Stimulated activated CD8-positive, alpha-beta memory T cell treated with anti-CD3 and anti-CD28 coated beads, Interleukin-15, amount 100 ng/mL, for 48 hours (primary cell): ENCODE results near the gene FAIM2.
"Not testable (repeated sequence)": the region's sequence is repeated elsewhere in the genome, so short reads cannot be mapped to it uniquely, and the experiment has no call there.

Source experiments
- DNase-seq, 2 donors: peaks; one replicate each; pipeline ENCODE4 v3.0.0-alpha.2; 2020; ENCODE audit warnings: low read depth in 2 of 2

FAIM2 gene

DNA sequence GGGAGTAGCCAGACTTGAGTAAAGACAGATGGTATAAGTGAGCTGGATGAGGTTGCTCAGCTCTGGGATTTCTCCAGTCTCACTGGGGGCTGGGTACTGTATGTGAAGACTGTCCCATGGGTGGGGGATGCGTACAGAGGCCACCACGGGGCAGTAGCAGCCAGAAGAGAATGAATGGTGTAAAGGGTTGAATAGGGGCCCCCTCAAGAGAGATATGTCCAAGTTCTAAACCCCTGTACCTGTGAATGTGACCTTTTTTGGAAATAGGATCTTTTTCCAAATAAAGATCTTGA is 39.0 kb downstream of the FAIM2 start:
- no peak for DNase-seq

DNA sequence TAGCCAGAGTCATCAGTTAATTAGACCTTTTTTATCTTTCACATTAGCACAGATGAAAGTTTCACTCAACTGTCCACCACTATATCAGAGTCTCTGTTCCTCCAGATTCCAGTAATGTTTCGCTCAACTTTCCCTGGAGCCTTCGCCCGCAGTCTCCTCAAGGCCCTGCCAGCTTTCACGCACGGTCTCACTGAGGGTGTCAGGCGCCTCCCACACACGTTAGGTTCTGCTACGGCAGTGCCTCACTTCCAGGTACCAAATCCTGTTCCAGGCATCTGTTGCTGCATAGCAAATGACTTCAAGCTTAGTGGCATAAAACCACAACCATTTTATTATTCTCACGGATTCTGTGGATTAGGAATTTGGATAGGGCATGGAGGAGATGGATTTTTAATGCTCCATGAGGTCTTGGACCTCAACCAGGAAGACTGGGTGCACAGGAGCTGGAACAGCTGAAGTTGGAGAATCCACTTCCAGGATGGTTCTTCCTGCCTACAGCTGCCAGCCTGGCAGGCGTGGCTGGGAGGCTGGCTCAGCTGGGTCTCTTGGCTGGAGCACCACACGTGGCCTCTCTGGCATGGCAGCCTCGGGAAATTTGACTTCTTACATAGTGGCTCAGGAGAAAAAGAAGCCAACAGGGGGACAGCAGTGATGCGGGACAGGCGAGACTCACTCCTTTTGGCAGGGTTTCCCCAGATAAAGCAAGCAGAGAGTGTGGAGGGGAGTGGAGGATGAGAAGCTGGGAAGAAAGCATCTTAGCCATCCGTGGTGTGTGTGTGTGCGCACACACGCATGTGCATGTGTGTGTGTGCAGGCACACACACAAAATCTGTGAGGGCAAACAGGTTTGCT is 39.5 kb downstream of the FAIM2 start:
- no peak for DNase-seq

DNA sequence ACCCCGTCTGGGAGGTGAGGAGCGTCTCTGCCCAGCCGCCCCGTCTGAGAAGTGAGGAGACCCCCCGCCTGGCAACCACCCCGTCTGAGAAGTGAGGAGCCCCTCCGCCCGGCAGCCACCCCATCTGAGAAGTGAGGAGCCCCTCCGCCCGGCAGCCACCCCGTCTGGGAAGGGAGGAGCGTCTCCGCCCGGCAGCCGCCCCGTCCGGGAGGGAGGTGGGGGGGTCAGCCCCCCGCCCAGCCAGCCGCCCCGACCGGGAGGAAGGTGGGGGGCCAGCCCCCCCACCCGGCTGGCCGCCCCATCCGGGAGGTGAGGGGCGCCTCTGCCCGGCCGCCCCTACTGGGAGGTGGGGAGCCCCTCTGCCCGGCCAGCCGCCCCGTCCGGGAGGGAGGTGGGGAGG is 42.8 kb downstream of the FAIM2 start:
- not testable (repeated sequence) for DNase-seq

DNA sequence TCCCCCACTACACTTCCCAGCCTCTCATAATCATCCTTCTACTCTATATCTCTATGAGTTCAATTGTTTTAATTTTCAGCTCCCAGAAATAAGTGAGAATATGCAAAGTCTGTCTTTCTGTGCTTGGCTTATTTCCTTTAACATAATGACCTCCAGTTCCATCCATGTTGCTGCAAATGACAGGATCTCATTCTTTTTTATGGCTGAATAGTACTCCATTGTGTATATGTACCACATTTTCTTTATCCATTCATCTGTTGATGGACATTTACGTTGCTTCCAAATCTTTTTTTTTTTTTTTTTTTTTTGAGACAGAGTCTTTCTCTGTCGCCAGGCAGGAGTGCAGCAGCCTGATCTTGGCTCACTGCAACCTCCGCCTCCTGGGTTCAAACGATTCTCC is 47.8 kb downstream of the FAIM2 start:
- DNase-seq = not testable (repeated sequence)

DNA sequence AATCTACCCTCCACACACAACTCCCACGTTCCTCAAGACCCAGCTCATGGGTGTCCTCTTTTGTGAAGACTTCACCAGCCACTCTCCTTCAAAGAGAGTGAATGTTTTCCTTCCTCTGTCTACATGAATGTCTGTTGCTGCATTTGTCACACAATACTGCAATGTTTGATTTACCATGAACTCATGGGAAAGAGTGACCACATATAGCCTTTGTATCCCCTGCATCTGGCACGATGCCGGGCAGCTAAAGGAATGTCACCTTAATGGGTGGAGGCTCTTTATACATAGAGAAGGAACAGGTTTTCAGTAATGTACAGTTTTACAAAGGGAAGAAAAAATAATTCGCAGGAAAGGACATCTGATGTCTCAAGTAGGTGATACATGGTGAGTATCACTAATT is 48.7 kb downstream of the FAIM2 start:
- DNase-seq = no peak

DNA sequence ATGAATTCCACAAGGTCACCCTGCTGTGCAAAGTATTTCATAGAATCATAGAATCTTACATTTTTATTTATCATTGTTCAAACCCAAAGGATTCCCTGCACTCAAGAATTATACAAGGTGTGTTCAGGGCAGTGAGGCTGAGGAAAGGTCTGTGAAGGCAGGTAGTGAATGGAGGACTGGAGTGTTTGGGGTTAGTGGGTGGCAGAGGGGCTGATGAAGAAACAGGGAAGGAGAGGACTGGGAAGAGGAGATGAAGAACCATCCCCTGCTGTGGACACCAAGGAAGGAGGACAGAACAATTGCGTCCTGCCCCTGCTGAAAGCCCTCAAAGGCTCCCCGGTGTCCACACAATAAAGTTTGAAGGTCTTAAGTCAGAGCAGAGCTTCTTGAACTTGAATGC is 50.0 kb downstream of the FAIM2 start:
- no peak for DNase-seq

DNA sequence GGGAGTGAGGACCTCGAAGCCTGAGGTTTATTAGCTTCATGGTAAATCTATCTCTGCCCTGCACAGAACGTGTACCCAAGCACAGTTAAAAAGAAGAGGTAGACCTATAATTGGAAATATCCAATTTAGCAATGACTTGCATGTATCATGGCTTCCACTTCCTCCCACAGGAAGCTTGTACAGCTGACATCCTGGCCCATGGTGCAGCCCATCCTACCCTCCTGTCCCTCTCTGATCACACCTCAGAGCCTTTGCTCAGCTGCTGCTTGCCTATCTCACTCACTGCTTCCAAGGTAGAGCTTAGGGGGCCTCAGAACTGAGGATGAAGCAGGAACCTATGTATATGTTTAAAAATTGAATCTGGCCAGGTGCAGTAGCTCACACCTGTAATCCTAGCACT is 56.5 kb downstream of the FAIM2 start:
- no peak for DNase-seq

DNA sequence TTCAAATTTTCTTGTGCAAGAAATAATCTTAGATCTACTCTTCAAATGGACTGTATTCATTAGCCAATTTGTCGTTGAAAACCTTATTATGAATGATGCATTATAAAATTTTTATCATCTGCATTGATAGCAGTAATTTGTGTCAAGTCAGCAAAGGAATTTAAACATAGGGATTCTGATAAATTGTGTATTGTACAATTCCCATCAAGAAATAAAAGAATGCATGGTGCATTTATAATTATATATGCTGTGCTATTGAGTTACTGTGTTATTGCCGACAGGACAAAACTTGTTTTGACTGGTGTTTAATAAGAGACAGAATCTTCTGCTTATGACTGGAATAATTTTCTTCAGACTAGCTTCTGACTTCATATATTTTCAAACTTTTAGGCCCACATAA is 57.7 kb downstream of the FAIM2 start:
- no peak for DNase-seq

DNA sequence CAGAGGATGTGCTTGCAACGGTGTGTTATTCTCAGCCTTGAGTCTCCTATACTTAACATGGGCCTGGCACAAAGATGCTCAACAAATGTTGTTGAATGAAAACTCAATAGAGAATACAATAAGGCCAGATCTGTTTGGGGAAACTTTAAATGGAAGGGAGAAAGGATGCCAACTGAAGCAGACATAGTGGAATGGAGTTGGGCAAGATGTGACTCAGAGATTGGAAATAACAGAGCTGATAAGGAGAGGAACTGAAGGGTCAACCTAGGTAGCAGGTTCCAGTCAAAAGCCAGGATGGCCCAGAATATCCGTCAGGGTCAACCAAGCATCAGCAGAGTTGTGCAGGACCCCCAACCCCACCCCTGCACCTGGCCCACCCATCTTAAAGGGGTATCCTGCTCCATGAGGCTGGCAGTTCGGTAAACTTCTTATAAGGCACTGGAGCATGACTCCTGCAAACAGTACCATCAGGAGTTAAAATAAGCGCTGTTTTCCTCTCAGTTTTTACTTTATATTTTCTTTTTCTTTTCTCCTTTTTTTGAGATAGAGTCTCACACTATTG is 59.7 kb downstream of the FAIM2 start:
- no peak for DNase-seq

DNA sequence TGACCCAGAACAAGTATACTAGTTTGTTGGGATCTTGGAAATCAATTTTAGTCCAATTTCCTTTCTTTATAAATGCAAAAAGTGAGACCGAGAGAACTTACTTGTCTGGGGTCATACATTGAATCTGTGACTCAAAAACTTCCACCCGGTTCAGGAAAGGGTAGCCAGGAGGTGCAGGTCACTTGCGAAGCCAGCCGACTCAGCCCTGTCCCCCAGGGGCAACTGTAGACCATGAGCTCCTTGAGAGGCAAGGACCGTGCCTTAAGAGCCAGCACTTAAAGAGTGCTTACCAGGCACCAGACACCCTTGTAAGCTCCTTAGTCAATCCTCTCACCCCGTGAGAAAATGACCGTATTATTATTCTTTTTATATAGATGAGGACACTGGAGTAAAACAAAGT is 60.3 kb downstream of the FAIM2 start:
- no peak for DNase-seq

DNA sequence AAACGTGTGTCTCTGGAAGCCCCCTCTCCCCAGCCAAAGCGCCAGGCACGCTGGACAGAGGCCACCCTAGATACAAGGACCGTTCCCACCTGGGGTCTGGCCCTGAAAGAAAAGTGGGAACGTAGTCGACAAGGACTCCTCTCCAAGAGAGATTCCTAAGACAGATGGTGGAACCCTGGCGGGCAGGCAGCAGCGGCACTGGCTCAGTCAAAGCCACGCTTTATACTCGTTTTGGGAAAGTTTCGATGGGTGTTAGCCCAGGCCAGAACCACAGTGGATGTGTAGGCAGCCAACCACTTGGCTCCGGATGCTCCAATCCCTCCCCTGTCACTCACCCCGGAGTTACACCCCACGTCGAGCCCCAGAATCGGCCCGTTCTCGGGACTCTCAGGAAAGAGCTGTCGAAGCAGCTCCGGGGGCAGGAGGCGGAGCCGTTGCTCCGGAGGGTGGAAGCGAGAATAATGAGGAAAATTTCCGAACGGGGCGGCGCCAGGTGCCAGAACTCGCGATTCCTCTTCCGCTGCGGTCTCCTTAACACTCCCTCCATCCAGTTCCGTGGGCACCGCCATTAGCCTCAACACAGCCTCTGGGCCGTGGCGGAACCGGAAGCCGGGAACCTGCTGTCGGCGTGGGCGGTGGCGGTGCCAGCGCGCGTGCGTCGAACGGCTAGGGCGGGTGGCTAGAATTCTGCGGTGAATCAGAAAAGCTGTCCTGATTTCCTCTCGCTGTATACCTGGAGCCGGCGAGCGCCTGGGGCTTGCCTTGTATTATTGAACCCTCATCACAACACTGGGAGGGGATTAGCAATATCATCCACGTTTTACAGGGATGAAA is 61.0 kb downstream of the FAIM2 start, which contains the start of gene BCDIN3D:
Gene BCDIN3D (minus strand): TSS at position 588 of the 834 bp plus-strand sequence. CDS start 19 bp downstream, at position 569.
- DNase-seq = peak; percentile 92 to 93

DNA sequence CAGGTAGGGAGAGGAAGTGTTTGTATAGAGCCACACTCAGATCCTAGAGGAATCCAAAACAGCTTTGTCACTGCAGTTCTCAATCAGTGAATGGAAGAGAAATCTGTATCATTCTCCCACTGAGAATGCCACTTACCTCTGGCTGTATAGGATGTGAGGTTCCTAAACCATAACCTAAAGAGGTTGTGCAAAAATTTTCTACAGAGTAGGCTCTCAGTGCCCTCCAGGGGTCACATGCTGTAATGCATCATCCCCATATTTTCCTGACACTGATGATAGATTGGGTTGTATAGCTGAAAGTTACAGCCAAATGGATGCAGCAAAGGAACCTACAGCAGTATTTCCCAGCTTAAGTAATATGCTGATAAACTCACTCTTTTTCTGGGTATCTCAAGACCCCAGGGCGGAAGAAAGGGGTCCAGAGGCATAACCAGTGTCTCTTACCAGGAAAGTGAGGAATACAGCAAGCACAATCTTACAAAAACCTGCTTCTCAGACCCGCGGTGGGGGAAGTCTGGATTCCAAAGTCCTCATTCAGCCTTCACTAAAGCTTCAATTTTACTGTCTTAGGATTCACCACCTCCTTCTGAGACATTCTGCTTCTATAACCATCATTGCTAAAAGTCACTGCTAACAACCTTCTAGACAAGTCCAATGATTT is 64.6 kb downstream of the FAIM2 start:
- no peak for DNase-seq

DNA sequence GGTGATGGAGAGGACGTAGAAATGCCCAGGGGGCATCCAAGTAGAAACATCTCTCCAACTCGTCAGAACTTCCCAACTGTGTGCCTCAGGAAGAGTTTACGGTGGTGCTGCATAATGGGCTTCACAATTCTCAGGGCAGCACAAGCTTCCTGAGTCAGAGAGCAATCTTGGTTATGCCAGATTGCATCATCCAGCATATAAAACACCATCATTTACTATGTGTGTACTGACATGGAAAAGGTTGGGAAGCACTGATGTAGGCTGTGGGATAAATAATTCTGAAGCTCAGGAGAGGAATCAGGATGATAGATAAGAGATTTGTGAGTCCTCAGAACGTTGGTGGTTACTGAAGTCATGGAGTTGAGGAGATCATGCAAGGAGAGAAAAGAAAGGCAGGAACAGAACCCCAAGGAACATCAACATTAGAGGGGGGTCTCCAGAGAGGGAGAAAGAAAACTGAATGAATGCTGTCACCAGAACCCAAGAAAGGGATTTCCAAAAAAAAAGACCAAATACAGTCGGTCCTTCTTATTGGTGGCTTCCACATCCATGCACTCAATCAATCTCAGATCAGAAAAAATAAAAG is 70.8 kb downstream of the FAIM2 start:
- no peak for DNase-seq

DNA sequence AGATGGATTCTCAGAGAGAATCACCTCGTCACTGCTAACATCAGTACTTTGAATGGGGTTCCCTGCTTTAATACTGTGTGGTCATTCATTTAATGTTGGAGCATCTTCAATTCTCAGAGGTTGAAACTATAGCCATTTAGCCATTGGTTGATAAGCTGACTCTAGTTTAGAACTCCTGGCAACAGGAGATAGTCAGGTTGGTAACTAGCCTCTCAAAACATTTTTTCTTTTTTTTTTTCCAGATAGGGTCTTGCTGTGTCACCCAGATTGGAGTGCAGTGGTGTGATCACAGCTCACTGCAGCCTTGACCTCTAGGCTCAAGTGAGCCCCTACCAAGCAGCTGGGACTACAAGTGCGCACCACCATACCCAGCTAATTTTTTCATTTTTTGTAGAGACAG is 72.0 kb downstream of the FAIM2 start:
- no peak for DNase-seq

DNA sequence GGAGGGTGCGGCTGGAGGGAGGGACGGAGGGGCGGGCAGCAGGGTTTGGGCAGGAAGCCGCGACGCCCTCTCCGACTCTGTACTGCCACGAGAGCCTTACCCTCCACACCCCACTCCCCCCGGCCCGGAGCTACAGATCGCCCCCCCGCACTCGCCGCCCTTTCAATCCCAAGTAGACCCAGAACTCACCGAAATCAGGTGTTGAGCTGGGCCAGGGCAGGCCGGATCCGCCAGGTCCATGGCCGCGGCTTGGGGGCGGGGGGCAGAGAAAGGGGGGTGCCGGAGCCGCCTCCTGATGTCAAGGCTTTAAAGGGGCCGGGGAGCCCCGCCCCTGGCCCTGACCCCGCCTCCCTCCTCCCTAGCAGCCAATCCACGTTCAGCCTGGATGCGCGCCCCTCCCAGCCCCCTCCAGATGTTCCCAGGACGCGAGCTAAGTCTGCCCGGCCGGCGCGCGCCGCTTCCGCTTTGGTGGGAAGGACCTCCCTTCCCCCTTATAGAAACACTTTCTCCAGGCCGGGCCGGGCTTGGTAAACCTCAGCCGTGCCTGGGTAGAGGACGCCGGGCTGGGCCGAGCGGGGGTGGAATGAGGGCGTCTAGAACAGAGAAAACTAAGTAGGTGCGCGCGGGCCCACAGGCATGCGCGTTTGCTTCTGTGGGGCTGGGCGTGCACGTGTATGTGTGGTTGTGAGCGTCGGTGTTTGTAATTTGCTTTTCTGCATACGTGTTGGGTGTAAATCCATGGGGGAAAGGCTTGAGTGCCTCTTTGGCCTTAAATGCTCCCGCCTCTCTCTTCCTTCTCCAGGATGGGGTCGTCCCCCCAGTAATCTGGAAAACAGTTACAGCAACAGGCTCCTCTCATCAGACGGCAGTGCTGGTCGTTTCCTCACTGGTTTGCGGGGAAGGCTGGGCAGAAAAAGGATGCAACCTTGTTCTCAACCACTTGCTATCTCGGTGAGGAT is 75.3 kb downstream of the FAIM2 start, which contains the start of gene NCKAP5L:
Gene NCKAP5L (minus strand): TSS at position 281 of the 959 bp plus-strand sequence. CDS start 24,369 bp downstream, outside the sequence.
- DNase-seq = peak; percentile 89 to 93

DNA sequence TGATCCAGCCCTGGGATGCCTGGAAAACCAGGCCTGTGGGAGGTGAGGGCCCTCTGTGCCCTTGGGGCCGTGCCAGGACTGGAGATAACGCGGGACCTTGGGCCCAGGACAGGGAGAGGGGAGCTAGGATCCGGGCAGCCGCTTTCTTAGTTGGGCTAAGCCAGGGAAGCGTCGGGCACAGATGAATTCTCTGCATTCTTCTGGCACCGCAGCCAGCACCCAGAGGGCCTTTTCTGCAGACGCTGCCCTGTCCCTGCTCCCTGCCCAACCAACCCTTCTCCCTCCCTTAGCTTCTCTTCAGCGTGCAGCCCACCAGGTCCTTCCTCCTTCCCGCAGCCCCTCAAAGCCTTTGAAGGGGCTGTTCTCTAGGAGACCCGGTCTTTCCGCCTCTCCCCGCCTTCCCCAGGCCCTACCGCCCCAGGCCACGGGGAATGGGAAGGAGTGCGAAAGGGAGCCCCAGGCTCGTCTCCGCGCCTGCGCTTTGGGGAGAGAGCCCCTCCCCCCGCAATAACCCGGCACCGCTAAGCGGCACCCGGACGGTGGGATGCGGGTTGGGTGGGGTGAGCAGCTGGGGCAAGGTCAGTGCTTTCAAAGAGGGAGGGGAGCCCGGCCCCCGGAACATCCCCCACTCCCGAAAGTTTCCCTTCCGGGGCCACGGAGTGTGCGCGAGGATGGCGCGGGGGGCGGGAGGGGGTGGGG is 76.2 kb downstream of the FAIM2 start:
- DNase-seq = peak in 1 of 2 donors; percentile 9

DNA sequence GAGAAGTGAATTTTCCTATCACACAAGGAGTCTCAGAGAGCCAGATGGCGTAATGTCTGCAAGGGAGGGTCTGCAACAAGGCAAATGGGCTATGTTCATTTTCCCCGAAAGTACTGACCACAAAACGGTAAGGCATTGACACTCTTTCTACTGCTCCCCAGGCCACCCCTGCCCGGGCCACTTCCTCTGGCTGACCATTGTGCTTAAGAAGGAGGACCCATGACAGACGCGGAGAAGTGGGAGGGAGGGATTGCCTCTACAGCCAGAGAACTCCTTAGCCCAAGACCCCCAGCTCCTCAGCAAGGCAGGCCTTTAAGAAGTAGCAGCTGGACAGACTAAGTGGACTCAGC is 76.7 kb downstream of the FAIM2 start:
- no peak for DNase-seq

DNA sequence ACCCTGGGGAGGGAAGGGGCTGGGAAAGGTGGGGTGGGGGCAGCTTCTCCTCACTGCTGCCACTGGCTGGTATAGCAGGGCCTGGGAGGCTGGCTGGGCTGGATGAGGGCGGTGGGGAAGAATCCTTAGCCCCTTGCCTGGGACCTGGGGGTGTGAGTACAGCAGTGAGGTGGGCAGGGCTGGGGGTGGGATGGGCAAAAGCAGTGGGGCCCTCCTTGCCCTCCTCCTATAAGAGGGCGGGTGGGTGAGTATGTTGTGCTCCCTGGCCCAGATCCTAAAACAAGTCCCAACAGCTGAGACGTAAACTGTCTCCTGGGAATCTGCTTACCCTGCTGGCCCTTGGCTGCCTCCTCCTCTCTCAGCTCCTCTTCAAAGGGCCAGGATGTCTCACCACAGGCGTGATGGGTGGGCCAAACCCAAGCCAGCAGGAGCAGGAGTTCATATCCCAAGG is 77.7 kb downstream of the FAIM2 start:
- DNase-seq = no peak

DNA sequence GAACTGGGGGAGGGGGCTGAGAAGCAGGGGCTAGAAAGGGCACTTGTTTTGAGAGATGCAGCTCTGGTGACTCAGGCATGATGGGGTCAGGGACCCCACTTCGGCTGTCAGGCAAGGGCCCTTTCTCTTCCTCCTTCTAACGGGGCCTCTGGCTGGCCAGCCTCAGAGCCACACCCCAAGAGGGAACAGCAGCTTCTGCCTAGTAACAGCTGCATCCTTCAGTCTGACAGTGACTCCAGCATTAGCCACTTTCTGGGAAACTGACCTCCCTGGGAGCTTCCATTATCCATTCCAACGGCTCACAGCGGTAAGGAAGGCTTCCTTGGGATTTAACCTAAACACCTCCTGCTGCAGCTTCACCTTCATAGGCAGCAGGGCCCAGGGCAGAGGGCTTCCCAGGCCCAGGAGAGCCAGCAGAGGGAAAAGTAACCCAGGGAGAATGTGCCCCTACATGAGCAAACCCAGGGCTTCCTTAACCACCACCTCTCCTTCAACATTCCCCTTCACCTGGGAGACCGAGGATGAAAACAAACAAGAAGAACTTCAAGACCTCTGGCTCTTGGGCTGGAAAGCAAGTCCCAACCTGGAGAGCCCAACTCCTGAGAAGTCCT is 78.2 kb downstream of the FAIM2 start:
- DNase-seq = no peak
